GM12801 (cell line): Measurements from ENCODE around the gene PRPF40B.

ENCODE experiments used
- CTCF ChIP-seq: IDR thresholded peaks from one replicate; pipeline ENCODE4 v1.5.1; 2011; ENCODE audit warnings: control low read depth; ENCODE audit not compliant: insufficient read length; ENCODE audit errors: extremely low read depth

Gene PRPF40B

GRCh38 chr12:49689785-49690184 lies 66.4 kb downstream of the PRPF40B start:
- no peak for TF ChIP-seq CTCF

- no peak for TF ChIP-seq CTCF
These were observed 69.5 kb downstream of the PRPF40B start for GRCh38 chr12:49692851-49693250.

- TF ChIP-seq CTCF: no peak
These were observed 70.6 kb downstream of the PRPF40B start for GRCh38 chr12:49693931-49694444.
